Heart right ventricle (tissue), 16 donors: ENCODE measurements around the gene SH3RF3. TPM values are rescaled to one million over a fixed set of nuclear protein-coding genes. Genes with fewer than 3 reads are reported as not detected.
A peak's percentile ranks its signal among the peaks of the same experiment; 100 is the strongest.

Experiments used
- ATAC-seq, 8 donors: fragments of 200-7000 bp; cut with Tn5 transposase; one replicate each; pipeline ENCODE4 v1.9.1; 2020; ENCODE audit warnings: mild to moderate bottlenecking in 8 of 8, moderate library complexity in 8 of 8, moderate number of reproducible peaks in 1 of 8
- DNase-seq, 2 donors: peaks; one replicate each; pipeline ENCODE4 v3.0.0-alpha.2; 2020
- H3K27ac ChIP-seq, 10 donors: fragments of 200-600 bp; sonication (generic) in 2 of 10; one replicate each; pipeline versions ENCODE4 v1.5.0 to v1.8.0; 2020 to 2022; ENCODE audit warnings: mild to moderate bottlenecking in 3 of 10
- H3K27me3 ChIP-seq, 7 donors: fragments of 200-600 bp; one replicate each; pipeline ENCODE4 v1.8.0; 2021 to 2022; ENCODE audit warnings: mild to moderate bottlenecking in 2 of 7
- H3K36me3 ChIP-seq, 9 donors: fragments of 200-600 bp; sonication (generic) in 1 of 9; one replicate each; pipeline versions ENCODE4 v1.5.0 to v1.8.0; 2020 to 2022; ENCODE audit warnings: mild to moderate bottlenecking in 2 of 9
- H3K4me1 ChIP-seq, 9 donors: fragments of 200-600 bp; sonication (generic) in 1 of 9; one replicate each; pipeline versions ENCODE4 v1.5.0 to v1.8.0; 2020 to 2022; ENCODE audit warnings: mild to moderate bottlenecking in 4 of 9
- H3K4me3 ChIP-seq, 10 donors: fragments of 200-600 bp; sonication (generic) in 2 of 10; one replicate each; pipeline versions ENCODE4 v1.5.0 to v1.8.0; 2020 to 2022; ENCODE audit warnings: mild to moderate bottlenecking in 7 of 10, moderate library complexity in 2 of 10
- H3K9me3 ChIP-seq, 11 donors: fragments of 200-600 bp in 10 of 11; sonication (generic) in 2 of 11; one replicate each; pipeline versions ENCODE4 v1.5.0 to v1.8.0; 2013 to 2022; ENCODE audit warnings: mild to moderate bottlenecking in 2 of 11, control low read depth in 1 of 11, moderate library complexity in 1 of 11
- CTCF ChIP-seq, 9 donors: fragments of 200-600 bp; sonication (generic) in 2 of 9; IDR thresholded peaks; one replicate each; pipeline versions ENCODE4 v1.5.0 to v1.8.0; 2021 to 2022; ENCODE audit warnings: antibody characterized with exemption in 9 of 9, mild to moderate bottlenecking in 5 of 9, moderate library complexity in 1 of 9
- WGBS, 2 donors: extraction: QIAGEN DNeasy Blood & Tissue Kit; methylation state at CpG; one replicate each; pipeline ENCODE4 v1.1.7; 2013; ENCODE audit warnings: inconsistent platforms in 1 of 2; 5-methylcytosine and 5-hydroxymethylcytosine counted together
- intact Hi-C, 10 donors: fragments of 100-400 bp; cut with DNase I; formaldehyde crosslinking; loops; one replicate each; pipeline versions ENCODE4 v1.11.1 to v1.14.2; 2022
- polyA plus RNA-seq, 2 donors: library from polyadenylated mRNA; stranded (reverse); fragments of 200-250 nt; gene quantifications; one replicate each; pipeline ENCODE4 v1.2.3, GENCODE V29; 2013
- total RNA-seq, 10 donors: library from RNA; stranded (reverse); fragmentation: NEBNext Ultra II Directional in 3 of 10; extraction: Animal tissue kit (Norgen Biotek cat#: 25700) in 3 of 10; gene quantifications; one replicate each; pipeline versions ENCODE4 v1.2.1 to v1.2.4, GENCODE V29; 2021 to 2023
- donor health status: Arrhythmogenic right ventricular cardiomyopathy.
- donor health status: ischemic (EF 13 %, LVEDD 7.1; RV severe dilation, severe dysfunction).
- donor health status: healthy with polysubstance abuse.
- donor health status: DM: no; HTN: yes; CAD: no.
- donor health status: DM: no; HTN: no; CAD: no.
- donor health status: ischemic (EF 25% LVEDD 6.9; RV normal size, moderate dysfunction).
- donor health status: ischemic (EF 25% LVEDD 5.7; RV mildly dilated, moderate dysfunction).
- donor health status: healthy.
- donor health status: DM: yes; HTN: yes; CAD: no.
- donor health status: Ischemic cardiomyopathy.
- donor health status: ischemic (EF 35%, LVEDD 5.7; RV mildly dilated, moderate dysfunction).
- donor health status: nonischemic (EF 11% LVEDD 7.7; RV severe dilation, severe dysfunction).
- donor health status: DM: yes; HTN: yes; CAD: no.
- donor health status: PGD.
- donor health status: ischemic (EF 29% LVEDD 5.4; RV normal size, mild dysfunction).
- donor health status: nonischemic (EF 23%, LVEDD 6.1; RV moderate dilation, normal function).

The SH3RF3 gene
- total and polyA plus RNA-seq, 12 donors = 5.0 to 11.5 (median 8.6) TPM

DNA sequence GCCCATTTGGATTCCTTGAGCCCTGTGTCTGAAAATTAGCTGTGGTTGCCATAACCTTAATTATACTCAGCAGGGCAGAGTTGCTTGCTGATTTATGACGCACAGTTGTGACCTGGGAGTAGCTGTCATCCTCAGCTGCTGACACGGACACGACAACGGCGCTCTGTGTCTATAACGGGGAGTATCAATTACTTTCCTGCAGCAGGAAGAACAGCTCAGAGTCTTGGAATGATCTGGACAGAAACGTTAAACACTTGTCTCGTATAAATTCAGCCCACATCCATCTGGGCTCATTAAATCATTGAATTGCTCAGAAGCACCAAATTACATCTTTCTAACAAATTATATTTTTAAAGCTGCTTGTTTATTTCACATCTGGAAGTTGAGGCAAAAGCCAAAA is 368.5 kb downstream of the SH3RF3 start:
- peaks cover 0 to 35% (median 10%) of the 10 kb centered on the region in 9 donors for H3K4me1 ChIP-seq
- TF ChIP-seq CTCF (IDR thresholded peaks at IDR 0.05) = no peak
- no peaks in the 10 kb centered on the region for H3K9me3 ChIP-seq
- peak overlapping the region in 1 of 10 donors; percentile 8 for H3K4me3 ChIP-seq
- no peak for DNase-seq
- WGBS, 2 donors = 47 to 55% methylated on average over 8 of the region's 8 CpGs
- peak overlapping the region in 2 of 10 donors; percentile 5 to 60 for H3K27ac ChIP-seq
- peaks cover 0 to 12% (median 0%) of the 10 kb centered on the region in 9 donors for H3K36me3 ChIP-seq
- ATAC-seq = peak in 4 of 8 donors; percentile 3 to 74 (median 34)
- intact Hi-C loops = loop anchor here in 4 of 10 donors (5.0 to 10.0 kb wide), 4 partner anchors 53 to 215 kb away; no protein-coding TSS in a partner anchor
- H3K27me3 ChIP-seq = no peaks in the 10 kb centered on the region

DNA sequence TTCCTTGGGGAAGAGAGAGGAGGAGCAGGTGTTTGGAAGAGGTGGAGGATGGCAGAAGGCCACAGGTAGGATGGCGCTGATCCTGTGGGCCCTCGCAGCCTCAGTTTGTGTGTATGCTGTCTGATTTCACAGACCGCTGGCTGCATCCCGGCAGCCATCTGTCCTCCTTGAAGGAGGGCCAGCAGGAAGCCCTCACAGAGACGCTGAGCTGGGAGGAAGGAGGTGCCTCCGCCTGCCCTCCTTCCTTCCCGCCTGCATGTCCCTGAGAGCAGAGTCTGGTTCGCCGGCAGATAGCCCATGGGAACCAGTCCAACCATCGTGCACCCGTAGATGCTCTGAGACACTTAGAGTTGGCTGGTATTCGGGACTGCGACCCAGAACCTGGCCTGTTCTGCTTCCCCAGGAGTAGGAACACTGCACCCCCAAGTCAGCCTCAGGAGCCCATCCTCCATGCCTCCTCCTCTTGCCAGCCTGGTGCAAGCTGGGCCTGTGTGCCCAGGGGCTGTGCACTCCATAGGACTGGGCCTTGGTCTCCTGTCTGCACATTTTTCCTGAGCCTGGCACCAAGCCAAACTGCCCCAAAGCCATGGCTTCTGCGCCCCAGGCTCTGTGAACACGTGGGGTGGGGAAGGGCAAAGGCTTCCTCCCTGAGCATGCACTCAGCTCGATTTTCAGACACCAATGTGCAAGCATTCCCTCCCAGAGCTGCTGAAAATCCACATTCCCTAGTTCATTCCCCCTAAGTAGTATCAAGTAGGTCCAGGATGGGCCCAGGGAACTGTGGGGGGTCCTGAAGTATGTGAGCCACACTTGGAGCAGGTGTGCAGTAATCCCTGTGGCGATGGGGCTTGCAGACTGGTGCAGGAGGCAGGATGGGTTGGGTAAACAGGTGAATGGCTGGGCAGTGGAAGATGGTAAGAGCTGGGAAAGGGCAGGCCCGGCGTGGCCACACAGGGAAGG is 369.2 kb downstream of the SH3RF3 start:
- TF ChIP-seq CTCF (IDR thresholded peaks at IDR 0.05) = no peak
- H3K4me1 ChIP-seq = peaks cover 0 to 35% (median 10%) of the 10 kb centered on the region in 9 donors
- WGBS, 2 donors = 56 to 70% methylated on average over 19 of the region's 19 CpGs
- peak overlapping the region in 1 of 10 donors; percentile 8 for H3K4me3 ChIP-seq
- no peaks in the 10 kb centered on the region for H3K9me3 ChIP-seq
- intact Hi-C loops = loop anchor here in 4 of 10 donors (5.0 to 10.0 kb wide), 4 partner anchors 53 to 216 kb away; no protein-coding TSS in a partner anchor
- H3K27ac ChIP-seq = peak overlapping the region in 2 of 10 donors; percentile 22 to 60
- no peaks in the 10 kb centered on the region for H3K27me3 ChIP-seq
- peaks cover 0 to 10% (median 0%) of the 10 kb centered on the region in 9 donors for H3K36me3 ChIP-seq
- peak in 6 of 8 donors; percentile 28 to 59 (median 42) for ATAC-seq
- DNase-seq = peak in 1 of 2 donors; percentile 34

- intact Hi-C loops = loop anchor here in 4 of 10 donors (5.0 to 10.0 kb wide), 4 partner anchors 54 to 217 kb away; no protein-coding TSS in a partner anchor
These were observed 369.9 kb downstream of the SH3RF3 start for GRCh38 chr2:109498906-109499305.

More at GRCh38 chr2:109498906-109499305, 369.9 kb downstream of the SH3RF3 start:
- ATAC-seq = peak in 1 of 8 donors; percentile 8
- no peak for TF ChIP-seq CTCF (IDR thresholded peaks at IDR 0.05)
- 89 to 94% methylated on average over 15 of the region's 15 CpGs for WGBS, 2 donors
- H3K4me1 ChIP-seq = peaks cover 0 to 35% (median 10%) of the 10 kb centered on the region in 9 donors
- H3K4me3 ChIP-seq = no peak overlapping the region
- H3K9me3 ChIP-seq = no peaks in the 10 kb centered on the region
- no peaks in the 10 kb centered on the region for H3K27me3 ChIP-seq
- DNase-seq = no peak
- no peak overlapping the region for H3K27ac ChIP-seq
- H3K36me3 ChIP-seq = peaks cover 0 to 15% (median 0%) of the 10 kb centered on the region in 9 donors
